Bronchial epithelial cell (primary cell): ENCODE results near the gene RBM47. TPM values are rescaled to one million over a fixed set of nuclear protein-coding genes. Genes with fewer than 3 reads are reported as not detected.
"Not testable (repeated sequence)": the region's sequence is repeated elsewhere in the genome, so short reads cannot be mapped to it uniquely, and the experiment has no call there.

Source experiments
- DNase-seq: peaks from one replicate; pipeline ENCODE4 v3.0.0-alpha.2; 2010; ENCODE audit warnings: low read depth
- FAIRE-seq: peaks from 2 replicates; lab custom pipeline; 2011; peaks lifted over from hg19 to GRCh38; lab: Jason Lieb, UNC
- H3K27me3 ChIP-seq: 2 replicates; pipeline ENCODE4 v1.5.1; 2011; ENCODE audit warnings: low read length; ENCODE audit not compliant: control insufficient read depth, insufficient read depth
- H3K36me3 ChIP-seq: 2 replicates; pipeline ENCODE4 v1.5.1; 2011; ENCODE audit warnings: low read length; ENCODE audit not compliant: control insufficient read depth, insufficient read depth
- H3K4me3 ChIP-seq: 2 replicates; pipeline ENCODE4 v1.5.1; 2011; ENCODE audit warnings: mild to moderate bottlenecking, low read depth, low read length, control low read depth
- CTCF ChIP-seq: IDR thresholded peaks from 2 replicates; pipeline ENCODE4 v1.5.1; 2011; ENCODE audit warnings: mild to moderate bottlenecking, moderate library complexity, low read length, control low read depth, inconsistent platforms; ENCODE audit not compliant: insufficient read depth, severe bottlenecking
- total RNA-seq: library from RNA; depleted of rRNA; stranded (reverse); fragments of >200 nt; gene quantifications from 2 replicates; pipeline ENCODE4 v1.2.1, GENCODE V29; 2014

RBM47 gene
- total RNA-seq, 1 donor from 2014 or later: 35.0 TPM

- Histone ChIP-seq H3K4me3 (no peak overlapping the region), H3K27me3 (no peaks in the 10 kb centered on the region), H3K36me3 (no peaks in the 10 kb centered on the region)
- DNase-seq (no peak), FAIRE-seq (no peak)
- TF ChIP-seq CTCF: no peak
These were observed 235.4 kb downstream of the RBM47 start for GRCh38 chr4:40394236-40394635.

- FAIRE-seq, H3K36me3 ChIP-seq, DNase-seq, H3K27me3 ChIP-seq, H3K4me3 ChIP-seq: not testable (repeated sequence)
These were observed 237.4 kb downstream of the RBM47 start for GRCh38 chr4:40392241-40392640.

GRCh38 chr4:40389986-40390385, 239.7 kb downstream of the RBM47 start:
- Histone ChIP-seq H3K36me3 (no peaks in the 10 kb centered on the region), H3K27me3 (no peaks in the 10 kb centered on the region), H3K4me3 (no peak overlapping the region)
- DNase-seq (no peak), FAIRE-seq (no peak)
- no peak for TF ChIP-seq CTCF

GRCh38 chr4:40388239-40388638, 241.4 kb downstream of the RBM47 start:
- Histone ChIP-seq H3K4me3 (no peak overlapping the region), H3K36me3 (no peaks in the 10 kb centered on the region), H3K27me3 (no peaks in the 10 kb centered on the region)
- FAIRE-seq (no peak), DNase-seq (no peak)
- TF ChIP-seq CTCF: no peak

- no peak for TF ChIP-seq CTCF
- FAIRE-seq (no peak), DNase-seq (no peak)
- Histone ChIP-seq H3K27me3 (no peaks in the 10 kb centered on the region), H3K36me3 (no peaks in the 10 kb centered on the region), H3K4me3 (no peak overlapping the region)
These were observed 249.0 kb downstream of the RBM47 start for GRCh38 chr4:40380647-40381046.

- Histone ChIP-seq H3K4me3 (no peak overlapping the region), H3K27me3 (no peaks in the 10 kb centered on the region), H3K36me3 (no peaks in the 10 kb centered on the region)
- DNase-seq (no peak), FAIRE-seq (no peak)
- no peak for TF ChIP-seq CTCF
These were observed 250.4 kb downstream of the RBM47 start for GRCh38 chr4:40379248-40379647.
